HCT116 (cell line): ENCODE data around the gene SPIN1. TPM values are rescaled to one million over a fixed set of nuclear protein-coding genes. Genes with fewer than 3 reads are reported as not detected.

Experiments
- ATAC-seq: fragments of 200-7000 bp; cut with Tn5 transposase; 2 replicates; pipeline ENCODE4 v1.9.1; 2020; ENCODE audit warnings: mild to moderate bottlenecking, moderate library complexity
- BruUV-seq: library from RNA; stranded (reverse); fragments of 400-500 nt; replicated peaks from 2 replicates; lab custom pipeline; 2021; lab: Mats Ljungman, UMichigan
- CTCF ChIA-PET: fragments of 300-600 bp; sonication (Branson Sonifier 250); formaldehyde crosslinking; loops from one replicate; lab custom pipeline; 2021; ENCODE audit warnings: antibody characterized with exemption; lab: Charles Lee
- POLR2A ChIA-PET: fragments of 300-600, 350-600 bp; sonication (Branson Sonifier 250); formaldehyde crosslinking; loops from one replicate; lab custom pipeline; 2021; ENCODE audit warnings: antibody characterized with exemption; lab: Charles Lee
- RAD21 ChIA-PET, 2 experiments: fragments of 300-600 bp; sonication (Branson Sonifier 250); formaldehyde crosslinking; loops; one replicate each; lab custom pipeline; 2023; ENCODE audit warnings: low total read pairs in 2 of 2; ENCODE audit not compliant: uncharacterized antibody in 2 of 2, unreplicated experiment in 2 of 2, low non-redundant PET in 1 of 2; lab: Charles Lee
- DNase-seq: peaks from one replicate; pipeline ENCODE4 v3.0.0-alpha.2; 2010; ENCODE audit warnings: low read depth, low spot score
- H2AFZ ChIP-seq: fragments of 200-600 bp; shearing (Covaris generic), sonication (generic); 2 replicates; pipeline ENCODE4 v1.6.1; 2017; ENCODE audit warnings: low read depth, mixed run types, mixed read lengths, antibody characterized with exemption, low read length; ENCODE audit not compliant: poor library complexity, severe bottlenecking
- H3K27ac ChIP-seq: 2 replicates; pipeline ENCODE4 v1.5.1; 2012; ENCODE audit warnings: low read depth, low read length
- H3K27me3 ChIP-seq: fragments of 200-600 bp; sonication (generic); 2 replicates; pipeline ENCODE4 v1.6.1; 2016; ENCODE audit warnings: mixed run types, low read length, mixed read lengths; ENCODE audit not compliant: insufficient read depth
- H3K36me3 ChIP-seq, 2 experiments: fragments of 200-500 bp in 1 of 2; fragments of 200-600 bp in 1 of 2; sonication (Bioruptor generic) in 1 of 2; sonication (generic) in 1 of 2; 2 replicates each; pipeline versions ENCODE4 v1.5.1 to v1.6.1; 2014 to 2016; ENCODE audit warnings: low read length in 2 of 2, inconsistent platforms in 1 of 2, mixed read lengths in 1 of 2, mixed run types in 1 of 2; ENCODE audit not compliant: insufficient read depth in 2 of 2, control insufficient read depth in 1 of 2
- H3K4me1 ChIP-seq, 2 experiments: fragments of 200-600 bp in 1 of 2; sonication (generic) in 1 of 2; 2 replicates each; pipeline versions ENCODE4 v1.5.1 to v1.6.1; 2012 to 2017; ENCODE audit warnings: low read length in 2 of 2, inconsistent platforms in 1 of 2, mild to moderate bottlenecking in 1 of 2, mixed read lengths in 1 of 2, mixed run types in 1 of 2, moderate library complexity in 1 of 2; ENCODE audit not compliant: insufficient read depth in 2 of 2, control insufficient read depth in 1 of 2
- H3K4me2 ChIP-seq: fragments of 200-600 bp; sonication (generic); 2 replicates; pipeline ENCODE4 v1.6.1; 2017; ENCODE audit warnings: mixed run types, low read length, mixed read lengths
- H3K4me3 ChIP-seq, 2 experiments: fragments of 200-600 bp in 1 of 2; sonication (generic) in 1 of 2; replicated peaks in 1 of 2; 2 replicates each; pipeline ENCODE4 v1.5.1; 2011 to 2016; ENCODE audit warnings: low read length in 2 of 2, control low read depth in 1 of 2, low read depth in 1 of 2, mild to moderate bottlenecking in 1 of 2, mixed read lengths in 1 of 2, mixed run types in 1 of 2
- H3K79me2 ChIP-seq: fragments of 200-600 bp; sonication (generic); 2 replicates; pipeline ENCODE4 v1.6.1; 2017; ENCODE audit warnings: mild to moderate bottlenecking, mixed run types, low read length, moderate library complexity, mixed read lengths; ENCODE audit not compliant: insufficient read depth
- H3K9ac ChIP-seq: fragments of 200-600 bp; sonication (generic); 2 replicates; pipeline ENCODE4 v1.6.1; 2016; ENCODE audit warnings: low read length, mixed read lengths
- H3K9me2 ChIP-seq: fragments of 200-600 bp; sonication (generic), shearing (Covaris generic); 2 replicates; pipeline ENCODE4 v1.6.1; 2017; ENCODE audit warnings: mixed run types, mild to moderate bottlenecking, moderate library complexity; ENCODE audit not compliant: insufficient read depth
- H3K9me3 ChIP-seq, 2 experiments: fragments of 200-500 bp in 1 of 2; fragments of 200-600 bp in 1 of 2; sonication (Bioruptor generic) in 1 of 2; sonication (generic) in 1 of 2; 2 replicates each; pipeline ENCODE4 v1.6.1; 2014 to 2017; ENCODE audit warnings: low read length in 2 of 2, mixed read lengths in 2 of 2, inconsistent platforms in 1 of 2, low read depth in 1 of 2, mild to moderate bottlenecking in 1 of 2, mixed run types in 1 of 2, moderate library complexity in 1 of 2; ENCODE audit not compliant: control insufficient read depth in 1 of 2, insufficient read depth in 1 of 2
- H4K20me1 ChIP-seq: fragments of 200-600 bp; sonication (generic), shearing (Covaris generic); 2 replicates; pipeline ENCODE4 v1.6.1; 2017; ENCODE audit warnings: mixed run types, mild to moderate bottlenecking, moderate library complexity; ENCODE audit not compliant: insufficient read depth
- ATF3 ChIP-seq: IDR thresholded peaks from 2 replicates; pipeline ENCODE4 v1.6.1; 2012
- EGR1 ChIP-seq: IDR thresholded peaks from 2 replicates; pipeline ENCODE4 v1.6.1; 2012; ENCODE audit warnings: low read depth
- ELF1 ChIP-seq: IDR thresholded peaks from 2 replicates; pipeline ENCODE4 v1.6.1; 2012; ENCODE audit warnings: low read depth, borderline replicate concordance
- EZH2 ChIP-seq: fragments of 200-600 bp; sonication (generic); IDR thresholded peaks from 2 replicates; pipeline ENCODE4 v1.6.1; 2017; ENCODE audit warnings: antibody characterized with exemption, mixed run types
- EZH2phosphoT487 ChIP-seq: fragments of 200-600 bp; IDR thresholded peaks from 2 replicates; pipeline ENCODE4 v1.6.1; 2018; ENCODE audit warnings: antibody characterized with exemption, borderline replicate concordance
- JUND ChIP-seq: IDR thresholded peaks from 2 replicates; pipeline ENCODE4 v1.6.1; 2012
- MAX ChIP-seq: IDR thresholded peaks from 2 replicates; pipeline ENCODE4 v1.6.1; 2012
- RAD21 ChIP-seq: IDR thresholded peaks from 2 replicates; pipeline ENCODE4 v1.6.1; 2012; ENCODE audit warnings: low read depth, mild to moderate bottlenecking
- SIN3A ChIP-seq: IDR thresholded peaks from 2 replicates; pipeline ENCODE4 v1.6.1; 2012; ENCODE audit warnings: low read depth
- SP1 ChIP-seq: IDR thresholded peaks from 2 replicates; pipeline ENCODE4 v1.6.1; 2012; ENCODE audit warnings: low read depth
- TCF7L2 ChIP-seq: IDR thresholded peaks from 2 replicates; pipeline ENCODE4 v1.7.0; 2011; ENCODE audit warnings: borderline replicate concordance, inconsistent platforms; ENCODE audit not compliant: insufficient read depth, insufficient read length; ENCODE audit errors: extremely low read depth
- intact Hi-C: fragments of 100-400 bp; cut with micrococcal nuclease; formaldehyde crosslinking; loops from 2 replicates; pipeline ENCODE4 v1.10.0; 2022
- total RNA-seq: library from RNA; stranded (reverse); gene quantifications from one replicate; pipeline ENCODE4 v1.2.1, GENCODE V29; 2021; ENCODE audit not compliant: unreplicated experiment

The SPIN1 gene
- total RNA-seq, 1 experiment from 2014 or later, result 74.0 TPM

GRCh38 chr9:88396836-88397577 lies 8.8 kb downstream of the SPIN1 start:
- intact Hi-C loops, result loop anchor here (10.0 kb wide), 1 partner anchor 138 kb away; the partner anchor contains the start of gene NXNL2
- peaks cover 0 to 2% of the 10 kb centered on the region in 2 experiments; a peak in 1 of 4 replicates for H3K36me3 ChIP-seq
- no peaks in the 10 kb centered on the region for H3K9me2 ChIP-seq
- CTCF ChIA-PET, result no interaction called here
- no TSS peak for BruUV-seq
- no peaks in the 10 kb centered on the region for H3K9me3 ChIP-seq
- no peak overlapping the region for H3K4me2 ChIP-seq
- H3K27ac ChIP-seq, result no peak overlapping the region
- H3K4me3 ChIP-seq, result no peak overlapping the region
- RAD21 ChIA-PET, result no interaction called here
- POLR2A ChIA-PET, result no interaction called here
- H3K9ac ChIP-seq, result no peak overlapping the region
- H4K20me1 ChIP-seq, result peaks cover 10% of the 10 kb centered on the region; the same call in 1 of the 2 replicates
- no peak overlapping the region for H2AFZ ChIP-seq
- peaks cover 99% of the 10 kb centered on the region for H3K79me2 ChIP-seq
- ATAC-seq (no peak), DNase-seq (no peak)
- TF ChIP-seq RAD21 (no peak), ELF1 (no peak), EZH2 (no peak), TCF7L2 (no peak), EZH2phosphoT487 (no peak), SIN3A (no peak), MAX (no peak), ATF3 (no peak), SP1 (no peak), EGR1 (no peak), JUND (no peak)
- H3K27me3 ChIP-seq, result no peaks in the 10 kb centered on the region
- H3K4me1 ChIP-seq, result peaks cover 17 to 39% of the 10 kb centered on the region in 2 experiments; a peak in 3 of 4 replicates
